OCI-LY3 (cell line): ENCODE results near the gene PRR32.

Experiments
- H2AFZ ChIP-seq: fragments of 200-600, 300-600 bp; shearing (Covaris generic); 2 replicates; pipeline ENCODE4 v1.6.0; 2014; ENCODE audit warnings: antibody characterized with exemption, low read depth, low read length
- H3K27ac ChIP-seq: fragments of 200-600, 300-600 bp; sonication (generic); 2 replicates; pipeline ENCODE4 v1.5.1; 2014; ENCODE audit warnings: mild to moderate bottlenecking, low read length, moderate library complexity, mixed read lengths
- H3K27me3 ChIP-seq: fragments of 200-600, 300-600 bp; sonication (generic); 2 replicates; pipeline ENCODE4 v1.6.1; 2014; ENCODE audit warnings: low read depth, low read length, mixed read lengths
- H3K36me3 ChIP-seq: fragments of 200-600, 300-600 bp; sonication (generic); replicated peaks from 2 replicates; pipeline ENCODE3; 2014; ENCODE audit warnings: low read depth, low read length, mixed read lengths
- H3K4me1 ChIP-seq: fragments of 300-600, 200-600 bp; sonication (generic); 2 replicates; pipeline ENCODE4 v1.6.1; 2014; ENCODE audit warnings: low read length, mixed read lengths
- H3K4me2 ChIP-seq: fragments of 200-600, 300-600 bp; sonication (generic); 2 replicates; pipeline ENCODE4 v1.6.1; 2014; ENCODE audit warnings: low read length, mixed read lengths
- H3K4me3 ChIP-seq: fragments of 300-600, 200-600 bp; sonication (generic); 2 replicates; pipeline ENCODE4 v1.5.1; 2014; ENCODE audit warnings: antibody characterized with exemption, mild to moderate bottlenecking, low read length, moderate library complexity
- H3K79me2 ChIP-seq: fragments of 300-600, 200-600 bp; shearing (Covaris generic); 2 replicates; pipeline ENCODE4 v1.6.1; 2014; ENCODE audit warnings: mild to moderate bottlenecking, low read length, mixed read lengths
- H3K9ac ChIP-seq: fragments of 300-600, 200-600 bp; shearing (Covaris generic); 2 replicates; pipeline ENCODE4 v1.6.0; 2014; ENCODE audit warnings: mild to moderate bottlenecking, low read length, moderate library complexity
- H3K9me3 ChIP-seq: fragments of 200-600, 300-600 bp; shearing (Covaris generic); 2 replicates; pipeline ENCODE4 v1.6.1; 2014; ENCODE audit warnings: low read length, mixed read lengths; ENCODE audit not compliant: insufficient read depth
- H4K20me1 ChIP-seq: fragments of 200-600, 300-600 bp; sonication (generic); 2 replicates; pipeline ENCODE4 v1.6.1; 2016; ENCODE audit warnings: low read length, mixed read lengths; ENCODE audit not compliant: insufficient read depth
- CTCF ChIP-seq: fragments of 200-600, 300-600 bp; sonication (generic); IDR thresholded peaks from 2 replicates; pipeline ENCODE4 v1.5.1; 2014; ENCODE audit warnings: antibody characterized with exemption, low read length, low read depth
- EZH2phosphoT487 ChIP-seq: fragments of 200-600 bp; shearing (Covaris generic); IDR thresholded peaks from 2 replicates; pipeline ENCODE4 v1.6.1; 2018; ENCODE audit warnings: antibody characterized with exemption, mixed run types, low read depth

The PRR32 gene

GRCh38 chrX:126815806-126816205 is 3.7 kb upstream of the PRR32 start:
- Histone ChIP-seq H3K4me2 (no peak overlapping the region), H3K27ac (no peak overlapping the region), H3K4me1 (no peaks in the 10 kb centered on the region), H4K20me1 (no peaks in the 10 kb centered on the region), H3K36me3 (no peaks in the 10 kb centered on the region), H3K9ac (no peak overlapping the region), H3K79me2 (no peaks in the 10 kb centered on the region), H3K9me3 (no peaks in the 10 kb centered on the region), H3K27me3 (no peaks in the 10 kb centered on the region), H2AFZ (no peak overlapping the region), H3K4me3 (no peak overlapping the region)
- TF ChIP-seq CTCF (no peak), EZH2phosphoT487 (no peak)

GRCh38 chrX:126820700-126821420 is 1.3 kb downstream of the PRR32 start:
- Histone ChIP-seq H3K9me3 (no peaks in the 10 kb centered on the region), H3K79me2 (no peaks in the 10 kb centered on the region), H3K4me3 (no peak overlapping the region), H3K4me2 (no peak overlapping the region), H3K9ac (no peak overlapping the region), H3K4me1 (no peaks in the 10 kb centered on the region), H3K36me3 (no peaks in the 10 kb centered on the region), H3K27ac (no peak overlapping the region), H2AFZ (no peak overlapping the region), H3K27me3 (no peaks in the 10 kb centered on the region), H4K20me1 (no peaks in the 10 kb centered on the region)
- TF ChIP-seq EZH2phosphoT487: no peak
- TF ChIP-seq CTCF: no peak

- no peak overlapping the region for H3K27ac ChIP-seq
- H2AFZ ChIP-seq: no peak overlapping the region
- H3K4me3 ChIP-seq: no peak overlapping the region
- H3K27me3 ChIP-seq: no peaks in the 10 kb centered on the region
- H4K20me1 ChIP-seq: no peaks in the 10 kb centered on the region
- H3K36me3 ChIP-seq: no peaks in the 10 kb centered on the region
- peaks cover 6% of the 10 kb centered on the region; the same call in 1 of the 2 replicates for H3K4me1 ChIP-seq
- H3K79me2 ChIP-seq: no peaks in the 10 kb centered on the region
- no peak overlapping the region for H3K9ac ChIP-seq
- no peaks in the 10 kb centered on the region for H3K9me3 ChIP-seq
- no peak overlapping the region for H3K4me2 ChIP-seq
- TF ChIP-seq EZH2phosphoT487 (no peak), CTCF (no peak)
Measured at GRCh38 chrX:126824338-126825007, 4.9 kb downstream of the PRR32 start.

- TF ChIP-seq CTCF (no peak), EZH2phosphoT487 (no peak)
- Histone ChIP-seq H3K9me3 (no peaks in the 10 kb centered on the region), H3K27me3 (no peaks in the 10 kb centered on the region), H3K4me2 (no peak overlapping the region), H3K9ac (no peak overlapping the region), H3K27ac (no peak overlapping the region), H4K20me1 (no peaks in the 10 kb centered on the region), H3K79me2 (no peaks in the 10 kb centered on the region), H3K36me3 (no peaks in the 10 kb centered on the region), H2AFZ (no peak overlapping the region), H3K4me1 (peaks cover 6% of the 10 kb centered on the region; the same call in 1 of the 2 replicates), H3K4me3 (no peak overlapping the region)
Measured at GRCh38 chrX:126825566-126826193, 6.2 kb downstream of the PRR32 start.
